ENCODE results near the gene MAP3K10.

- TF ChIP-seq MAFK (IDR thresholded peaks at IDR 0.05; ENCODE audit: low read depth, low read length): no peak
- TF ChIP-seq FOS (IDR thresholded peaks at IDR 0.05; ENCODE audit: low read depth, low read length): no peak
- no peak for TF ChIP-seq SMC3 (IDR thresholded peaks at IDR 0.05; ENCODE audit: low read depth, low read length)
Observed at GRCh38 chr19:40256512-40256911, 65.3 kb downstream of the MAP3K10 start.
